ENCODE results near the gene SPEM1. TPM values are rescaled to one million over a fixed set of nuclear protein-coding genes. Genes with fewer than 3 reads are reported as not detected.

The SPEM1 gene
- total and polyA plus RNA-seq, 9 donors: not detected

DNA sequence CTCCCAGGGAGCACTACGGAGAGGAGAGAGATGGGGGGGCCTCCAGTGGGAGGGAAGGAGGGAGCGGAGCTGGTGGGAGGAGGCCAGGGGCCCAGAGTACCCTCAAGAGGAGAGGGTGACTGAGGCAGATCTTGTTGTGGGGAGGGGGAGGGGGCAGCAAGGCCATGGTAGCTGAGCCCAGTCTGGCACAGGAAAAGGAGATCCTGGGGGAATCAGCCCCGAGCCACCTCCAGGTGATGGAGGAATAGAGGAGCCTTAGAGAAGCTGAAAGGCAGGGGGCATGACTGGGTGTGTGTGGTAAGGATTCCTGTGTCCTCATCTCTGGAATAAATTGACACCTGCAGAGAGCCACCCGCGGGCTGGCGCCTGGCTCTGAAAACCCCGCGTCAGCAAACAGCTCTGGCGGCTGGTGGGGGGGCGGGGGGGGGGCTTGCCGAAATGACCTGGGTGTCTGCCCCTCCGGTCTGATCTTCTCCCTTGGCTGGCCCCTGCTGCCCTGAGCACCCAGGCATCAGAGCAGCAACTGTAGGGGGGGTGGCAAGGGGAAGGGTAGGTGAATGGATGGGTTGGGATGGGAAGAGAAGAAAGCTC is 13.8 kb upstream of the SPEM1 start:
- WGBS, 3 donors: 46 to 57% (median 47%) methylated on average over 12 of the region's 12 CpGs
- Histone ChIP-seq H3K27me3 (no peaks in the 10 kb centered on the region), H3K4me3 (peak overlapping the region; percentile 65), H3K27ac (peak overlapping the region; percentile 89 to 95), H3K36me3 (no peaks in the 10 kb centered on the region), H3K9me3 (no peaks in the 10 kb centered on the region), H3K4me1 (ENCODE audit: insufficient read depth) (peaks cover 5% of the 10 kb centered on the region)
- TF ChIP-seq, protein P1, sequence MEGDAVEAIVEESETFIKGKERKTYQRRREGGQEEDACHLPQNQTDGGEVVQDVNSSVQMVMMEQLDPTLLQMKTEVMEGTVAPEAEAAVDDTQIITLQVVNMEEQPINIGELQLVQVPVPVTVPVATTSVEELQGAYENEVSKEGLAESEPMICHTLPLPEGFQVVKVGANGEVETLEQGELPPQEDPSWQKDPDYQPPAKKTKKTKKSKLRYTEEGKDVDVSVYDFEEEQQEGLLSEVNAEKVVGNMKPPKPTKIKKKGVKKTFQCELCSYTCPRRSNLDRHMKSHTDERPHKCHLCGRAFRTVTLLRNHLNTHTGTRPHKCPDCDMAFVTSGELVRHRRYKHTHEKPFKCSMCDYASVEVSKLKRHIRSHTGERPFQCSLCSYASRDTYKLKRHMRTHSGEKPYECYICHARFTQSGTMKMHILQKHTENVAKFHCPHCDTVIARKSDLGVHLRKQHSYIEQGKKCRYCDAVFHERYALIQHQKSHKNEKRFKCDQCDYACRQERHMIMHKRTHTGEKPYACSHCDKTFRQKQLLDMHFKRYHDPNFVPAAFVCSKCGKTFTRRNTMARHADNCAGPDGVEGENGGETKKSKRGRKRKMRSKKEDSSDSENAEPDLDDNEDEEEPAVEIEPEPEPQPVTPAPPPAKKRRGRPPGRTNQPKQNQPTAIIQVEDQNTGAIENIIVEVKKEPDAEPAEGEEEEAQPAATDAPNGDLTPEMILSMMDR (IDR thresholded peaks at IDR 0.05): no peak
- TF ChIP-seq POLR2A (IDR thresholded peaks at IDR 0.05): no peak
- no peak for TF ChIP-seq EP300 (IDR thresholded peaks at IDR 0.05)
- peak in 1 of 5 donors; percentile 48 for DNase-seq
- intact Hi-C loops (cut with DNase I): loop anchor here in 1 of 4 donors (5.0 kb wide), 1 partner anchor 59 kb away; no protein-coding TSS in a partner anchor

DNA sequence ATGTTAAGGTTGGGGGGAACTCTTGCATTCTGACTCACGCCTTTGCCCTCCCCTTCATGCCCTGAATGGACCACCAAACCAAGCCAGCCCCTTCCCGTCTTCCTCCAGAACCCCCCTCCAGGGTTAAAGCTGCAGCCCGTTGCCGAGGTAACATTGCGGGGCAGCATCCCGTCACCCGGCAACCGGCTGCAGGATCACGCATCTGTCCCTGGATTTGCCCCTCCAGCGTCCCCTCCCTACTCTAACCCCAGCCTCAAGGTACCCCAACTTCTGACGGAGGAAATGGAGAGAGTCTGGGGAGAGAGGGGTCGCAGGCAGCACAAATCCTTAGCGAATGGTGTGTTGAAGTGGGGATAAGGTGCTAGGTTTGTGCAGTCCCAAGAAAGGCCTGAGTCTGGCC is 13.0 kb upstream of the SPEM1 start:
- peak in 1 of 5 donors; percentile 36 for DNase-seq
- intact Hi-C loops (cut with DNase I): loop anchor here in 1 of 4 donors (5.0 kb wide), 1 partner anchor 60 kb away; no protein-coding TSS in a partner anchor
- Histone ChIP-seq H3K27ac (no peak overlapping the region), H3K4me3 (no peak overlapping the region), H3K9me3 (no peaks in the 10 kb centered on the region), H3K36me3 (no peaks in the 10 kb centered on the region), H3K4me1 (ENCODE audit: insufficient read depth) (peaks cover 5% of the 10 kb centered on the region), H3K27me3 (no peaks in the 10 kb centered on the region)
- TF ChIP-seq EP300 (IDR thresholded peaks at IDR 0.05) (no peak), POLR2A (IDR thresholded peaks at IDR 0.05) (no peak)
- TF ChIP-seq, protein P1 (IDR thresholded peaks at IDR 0.05): no peak
- WGBS, 3 donors: 81 to 89% (median 84%) methylated on average over 13 of the region's 13 CpGs

DNA sequence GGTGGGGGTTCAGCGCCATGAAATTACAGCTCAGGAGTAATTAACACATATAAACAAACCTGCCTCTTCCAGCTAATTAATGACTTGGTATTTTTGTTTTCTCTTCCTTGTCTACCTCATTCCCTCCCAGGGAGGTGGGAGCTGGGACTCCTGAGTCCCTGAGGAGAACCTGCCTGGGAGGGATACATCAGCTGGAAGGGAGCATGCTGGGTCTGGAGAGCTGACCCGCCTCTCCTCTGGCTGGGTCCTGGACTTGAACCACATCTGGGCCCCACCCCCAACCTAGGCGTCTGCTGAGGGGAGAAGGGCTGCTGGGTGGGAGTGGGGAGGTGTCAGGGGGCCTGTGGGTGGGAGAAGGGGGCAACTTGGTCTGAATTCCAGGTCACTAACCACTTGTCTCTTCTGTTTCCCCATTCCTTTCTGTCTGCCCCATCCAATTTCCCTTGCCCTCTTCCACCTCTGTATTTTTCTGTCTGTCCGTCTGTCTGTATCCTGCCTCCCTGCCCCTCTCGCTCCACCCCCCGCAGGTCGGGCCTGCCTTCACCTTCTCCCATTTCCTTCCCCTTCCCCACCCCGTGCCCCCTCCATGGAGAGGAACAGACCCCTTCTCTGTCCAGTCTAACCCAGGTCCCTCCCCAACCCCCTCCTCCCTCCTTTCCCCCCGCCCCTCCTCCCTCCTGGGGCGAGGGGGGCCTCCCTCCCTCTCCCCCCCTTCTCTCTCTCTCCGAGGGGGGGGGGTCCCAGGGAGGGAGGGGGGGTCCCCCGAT is 12.5 kb upstream of the SPEM1 start, which contains the start of gene NLGN2:
Gene NLGN2, plus strand, starts transcription at position 361 of the 767 bp plus-strand sequence. CDS start 411 bp downstream, outside the sequence.
- peaks cover 5% of the 10 kb centered on the region for H3K4me1 ChIP-seq (ENCODE audit: insufficient read depth)
- 65 to 77% (median 68%) methylated on average over 8 to 12 of the region's 12 CpGs for WGBS, 3 donors
- intact Hi-C loops (cut with DNase I): loop anchor here in 1 of 4 donors (5.0 kb wide), 1 partner anchor 60 kb away; no protein-coding TSS in a partner anchor
- H3K27me3 ChIP-seq: no peaks in the 10 kb centered on the region
- H3K9me3 ChIP-seq: no peaks in the 10 kb centered on the region
- H3K4me3 ChIP-seq: no peak within 1 kb of the TSS
- H3K27ac ChIP-seq: no peak within 1 kb of the TSS
- H3K36me3 ChIP-seq: no peaks in the 10 kb centered on the region
- TF ChIP-seq POLR2A (IDR thresholded peaks at IDR 0.05): no peak
- peak in 1 of 5 donors; percentile 36 for DNase-seq

DNA sequence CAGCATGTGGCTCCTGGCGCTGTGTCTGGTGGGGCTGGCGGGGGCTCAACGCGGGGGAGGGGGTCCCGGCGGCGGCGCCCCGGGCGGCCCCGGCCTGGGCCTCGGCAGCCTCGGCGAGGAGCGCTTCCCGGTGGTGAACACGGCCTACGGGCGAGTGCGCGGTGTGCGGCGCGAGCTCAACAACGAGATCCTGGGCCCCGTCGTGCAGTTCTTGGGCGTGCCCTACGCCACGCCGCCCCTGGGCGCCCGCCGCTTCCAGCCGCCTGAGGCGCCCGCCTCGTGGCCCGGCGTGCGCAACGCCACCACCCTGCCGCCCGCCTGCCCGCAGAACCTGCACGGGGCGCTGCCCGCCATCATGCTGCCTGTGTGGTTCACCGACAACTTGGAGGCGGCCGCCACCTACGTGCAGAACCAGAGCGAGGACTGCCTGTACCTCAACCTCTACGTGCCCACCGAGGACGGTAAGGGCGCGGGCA is 11.8 kb upstream of the SPEM1 start:
- Histone ChIP-seq H3K36me3 (no peaks in the 10 kb centered on the region), H3K4me1 (ENCODE audit: insufficient read depth) (peaks cover 5% of the 10 kb centered on the region), H3K9me3 (no peaks in the 10 kb centered on the region), H3K4me3 (no peak overlapping the region), H3K27me3 (no peaks in the 10 kb centered on the region), H3K27ac (no peak overlapping the region)
- TF ChIP-seq POLR2A (IDR thresholded peaks at IDR 0.05): no peak
- TF ChIP-seq EP300 (IDR thresholded peaks at IDR 0.05): no peak
- TF ChIP-seq, protein P1 (IDR thresholded peaks at IDR 0.05): no peak
- peak in 1 of 5 donors; percentile 39 for DNase-seq
- intact Hi-C loops (cut with DNase I): loop anchor here in 1 of 4 donors (5.0 kb wide), 1 partner anchor 61 kb away; no protein-coding TSS in a partner anchor
- WGBS, 3 donors: 82 to 83% (median 82%) methylated on average over 49 to 58 of the region's 58 CpGs
